KMS-11 (cell line): ENCODE data around the gene SUPT5H.

Source experiments
- H2AFZ ChIP-seq: fragments of 200-600 bp; sonication (generic); 2 replicates; pipeline ENCODE4 v1.6.1; 2016; ENCODE audit warnings: antibody characterized with exemption, mixed run types, low read depth
- H3K27ac ChIP-seq: fragments of 200-600 bp; sonication (generic); 2 replicates; pipeline ENCODE4 v1.6.1; 2016; ENCODE audit warnings: mild to moderate bottlenecking, mixed run types
- H3K27me3 ChIP-seq: fragments of 200-600 bp; sonication (generic); 2 replicates; pipeline ENCODE4 v1.6.1; 2017; ENCODE audit warnings: mild to moderate bottlenecking, low read depth, mixed run types, moderate library complexity; ENCODE audit not compliant: insufficient read depth
- H3K36me3 ChIP-seq: fragments of 200-600 bp; sonication (generic); 2 replicates; pipeline ENCODE4 v1.6.1; 2017; ENCODE audit warnings: mild to moderate bottlenecking, mixed run types; ENCODE audit not compliant: insufficient read depth
- H3K4me1 ChIP-seq: fragments of 200-600 bp; sonication (generic); 2 replicates; pipeline ENCODE4 v1.6.1; 2016; ENCODE audit warnings: mild to moderate bottlenecking, low read depth, mixed run types; ENCODE audit not compliant: poor library complexity, severe bottlenecking
- H3K4me2 ChIP-seq: fragments of 200-600 bp; sonication (generic); 2 replicates; pipeline ENCODE4 v1.7.0; 2016; ENCODE audit warnings: mild to moderate bottlenecking, mixed run types
- H3K4me3 ChIP-seq: fragments of 200-600 bp; sonication (generic); IDR thresholded peaks from 2 replicates; pipeline ENCODE4 v1.6.1; 2017; ENCODE audit warnings: low read depth, low read length, mixed read lengths; ENCODE audit not compliant: insufficient read depth
- H3K79me2 ChIP-seq: fragments of 200-600 bp; sonication (generic); 2 replicates; pipeline ENCODE4 v1.6.1; 2016; ENCODE audit warnings: low read depth, mixed run types; ENCODE audit not compliant: insufficient read depth
- H3K9ac ChIP-seq: fragments of 200-600 bp; sonication (generic); 2 replicates; pipeline ENCODE4 v1.6.1; 2016; ENCODE audit warnings: mild to moderate bottlenecking, mixed run types
- H4K20me1 ChIP-seq: fragments of 200-600 bp; sonication (generic); 2 replicates; pipeline ENCODE4 v1.6.1; 2016; ENCODE audit warnings: mild to moderate bottlenecking, mixed run types; ENCODE audit not compliant: insufficient read depth
- CTCF ChIP-seq: fragments of 200-600 bp; sonication (generic); conservative IDR thresholded peaks from 2 replicates; pipeline ENCODE4 v1.6.1; 2017; ENCODE audit warnings: low read depth, mild to moderate bottlenecking, antibody characterized with exemption, low read length, moderate library complexity, mixed read lengths

SUPT5H gene

GRCh38 chr19:39497996-39498797 lies 52.8 kb downstream of the SUPT5H start:
- Histone ChIP-seq H3K27me3 (peaks cover 62% of the 10 kb centered on the region), H2AFZ (peak overlapping the region; percentile 46; the same call in 1 of the 2 replicates), H3K27ac (no peak overlapping the region)

GRCh38 chr19:39498798-39499642 lies 53.6 kb downstream of the SUPT5H start, which contains the start of gene DLL3:
Gene DLL3 (plus strand): TSS chr19:39498947. CDS start chr19:39498975, 28 bp downstream.
- Histone ChIP-seq H3K4me1 (peaks cover 13% of the 10 kb centered on the region), H2AFZ (peak within 1 kb of the TSS; percentile 46; the same call in 1 of the 2 replicates), H3K4me3 (no peak within 1 kb of the TSS), H3K27me3 (peaks cover 70% of the 10 kb centered on the region), H4K20me1 (no peaks in the 10 kb centered on the region), H3K27ac (no peak within 1 kb of the TSS), H3K9ac (no peak within 1 kb of the TSS), H3K36me3 (no peaks in the 10 kb centered on the region), H3K4me2 (peak within 1 kb of the TSS; percentile 78; the same call in 1 of the 2 replicates), H3K79me2 (no peaks in the 10 kb centered on the region)
- no peak for TF ChIP-seq CTCF

More at GRCh38 chr19:39497996-39498797, 52.8 kb downstream of the SUPT5H start:
- Histone ChIP-seq H3K9ac (no peak overlapping the region), H3K4me1 (peaks cover 13% of the 10 kb centered on the region), H3K4me2 (peak overlapping the region; percentile 78; the same call in 1 of the 2 replicates), H4K20me1 (no peaks in the 10 kb centered on the region), H3K36me3 (no peaks in the 10 kb centered on the region), H3K4me3 (no peak overlapping the region), H3K79me2 (no peaks in the 10 kb centered on the region)
- TF ChIP-seq CTCF: 0 out of 2 replicates have a peak, but pooled peaks have one; percentile 18

DNA sequence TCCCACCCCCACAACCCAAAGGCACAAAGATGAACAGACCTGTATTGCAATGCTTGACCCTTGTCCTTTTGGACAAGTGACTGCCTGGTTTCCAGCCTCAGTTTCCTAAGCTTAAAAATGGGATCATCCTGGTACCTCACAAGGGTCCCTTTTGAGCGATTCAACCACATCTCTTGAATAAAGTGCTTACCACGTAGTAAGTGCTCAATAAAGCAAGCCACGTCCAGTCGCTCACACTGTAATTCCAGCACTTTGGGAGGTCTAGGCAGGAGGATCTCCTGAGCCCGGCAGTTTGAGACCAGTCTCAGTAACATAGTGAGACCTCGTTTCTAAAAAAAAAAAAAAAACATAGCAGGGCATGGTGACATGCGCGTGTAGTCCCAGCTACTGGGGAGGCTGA lies 54.5 kb downstream of the SUPT5H start:
- no peak for TF ChIP-seq CTCF
- Histone ChIP-seq H4K20me1 (no peaks in the 10 kb centered on the region), H2AFZ (no peak overlapping the region), H3K4me3 (no peak overlapping the region), H3K9ac (no peak overlapping the region), H3K27ac (no peak overlapping the region), H3K36me3 (no peaks in the 10 kb centered on the region), H3K4me2 (no peak overlapping the region), H3K27me3 (peaks cover 77% of the 10 kb centered on the region), H3K4me1 (peaks cover 13% of the 10 kb centered on the region), H3K79me2 (no peaks in the 10 kb centered on the region)

DNA sequence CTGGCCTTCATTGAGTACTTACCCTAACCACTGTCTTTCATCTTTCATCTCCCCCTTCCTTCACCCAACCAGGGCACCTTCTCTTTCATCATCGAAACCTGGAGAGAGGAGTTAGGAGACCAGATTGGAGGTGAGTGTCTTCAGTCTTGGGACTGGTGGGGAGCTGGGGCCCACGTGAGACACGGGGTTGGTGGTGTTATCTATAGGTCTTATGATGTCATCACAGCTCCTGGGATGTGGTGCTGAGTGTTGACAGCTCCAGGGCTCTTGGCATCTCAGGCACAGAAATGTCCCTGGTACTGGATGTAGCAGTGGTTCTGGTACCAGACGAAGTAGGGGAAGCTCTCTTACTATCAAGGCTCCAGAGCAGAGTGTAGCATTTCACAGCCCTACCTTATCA lies 55.2 kb downstream of the SUPT5H start:
- H2AFZ ChIP-seq: no peak overlapping the region
- H4K20me1 ChIP-seq: no peaks in the 10 kb centered on the region
- H3K4me1 ChIP-seq: peaks cover 13% of the 10 kb centered on the region
- TF ChIP-seq CTCF: no peak
- H3K27me3 ChIP-seq: peaks cover 80% of the 10 kb centered on the region
- H3K4me2 ChIP-seq: no peak overlapping the region
- no peaks in the 10 kb centered on the region for H3K79me2 ChIP-seq
- H3K4me3 ChIP-seq: no peak overlapping the region
- H3K36me3 ChIP-seq: no peaks in the 10 kb centered on the region
- H3K9ac ChIP-seq: no peak overlapping the region
- no peak overlapping the region for H3K27ac ChIP-seq
